MM.1S (cell line): ENCODE results near the gene KLHL3.

Experiments used
- DNase-seq: peaks from one replicate; pipeline ENCODE4 v3.0.0-alpha.2; 2015
- H2AFZ ChIP-seq: fragments of 300-600 bp; sonication (generic); 2 replicates; pipeline ENCODE4 v1.6.0; 2016; ENCODE audit warnings: antibody characterized with exemption, low read length
- H3F3A ChIP-seq: fragments of 300-600 bp; sonication (generic); 2 replicates; pipeline ENCODE4 v1.6.1; 2016; ENCODE audit warnings: mild to moderate bottlenecking, antibody characterized with exemption, low read length, moderate library complexity, mixed read lengths; ENCODE audit not compliant: insufficient read depth
- H3K27ac ChIP-seq: fragments of 300-600 bp; sonication (generic); 2 replicates; pipeline ENCODE4 v1.5.1; 2016; ENCODE audit warnings: mild to moderate bottlenecking, low read length
- H3K27me3 ChIP-seq: fragments of 300-600 bp; sonication (generic); replicated peaks from 2 replicates; pipeline ENCODE4 v1.6.0; 2016; ENCODE audit warnings: low read length; ENCODE audit not compliant: insufficient read depth
- H3K36me3 ChIP-seq: fragments of 300-600 bp; sonication (generic); replicated peaks from 2 replicates; pipeline ENCODE4 v1.6.1; 2016; ENCODE audit warnings: mild to moderate bottlenecking, low read length, mixed read lengths; ENCODE audit not compliant: insufficient read depth
- H3K4me1 ChIP-seq: fragments of 300-600 bp; sonication (generic); 2 replicates; pipeline ENCODE4 v1.6.1; 2016; ENCODE audit warnings: low read length, mixed read lengths
- H3K4me2 ChIP-seq: fragments of 300-600 bp; sonication (generic); 2 replicates; pipeline ENCODE4 v1.6.0; 2016; ENCODE audit warnings: low read depth, low read length
- H3K4me3 ChIP-seq: fragments of 300-600 bp; sonication (generic); 2 replicates; pipeline ENCODE4 v1.5.1; 2016; ENCODE audit warnings: low read length, mixed read lengths
- H3K79me2 ChIP-seq: fragments of 300-600 bp; sonication (generic); 2 replicates; pipeline ENCODE4 v1.6.1; 2016; ENCODE audit warnings: mixed run types, low read length, mixed read lengths
- H3K9ac ChIP-seq: fragments of 300-600 bp; sonication (generic); 2 replicates; pipeline ENCODE4 v1.6.1; 2016; ENCODE audit warnings: low read length, mixed read lengths
- H3K9me2 ChIP-seq: fragments of 300-600 bp; sonication (generic); replicated peaks from 2 replicates; pipeline ENCODE4 v1.6.1; 2016; ENCODE audit warnings: mild to moderate bottlenecking, low read length, mixed read lengths; ENCODE audit not compliant: insufficient read depth
- H3K9me3 ChIP-seq: fragments of 300-600 bp; sonication (generic); replicated peaks from 2 replicates; pipeline ENCODE4 v1.6.1; 2016; ENCODE audit warnings: mild to moderate bottlenecking, low read length, mixed read lengths; ENCODE audit not compliant: insufficient read depth
- H4K20me1 ChIP-seq: fragments of 300-600 bp; sonication (generic); 2 replicates; pipeline ENCODE4 v1.6.1; 2016; ENCODE audit warnings: mild to moderate bottlenecking, low read length, moderate library complexity, mixed read lengths; ENCODE audit not compliant: insufficient read depth
- EZH2 ChIP-seq: fragments of 300-600 bp; sonication (generic); optimal IDR thresholded peaks from 2 replicates; pipeline ENCODE3; 2017; ENCODE audit warnings: low read depth, mild to moderate bottlenecking, antibody characterized with exemption, low read length, mixed read lengths
- EZH2phosphoT487 ChIP-seq: fragments of 300-600 bp; sonication (generic); IDR thresholded peaks from 2 replicates; pipeline ENCODE4 v1.6.1; 2018; ENCODE audit warnings: antibody characterized with exemption, low read length
- TF ChIP-seq, protein P1 (sequence below): fragments of 300-600 bp; sonication (generic); IDR thresholded peaks from 2 replicates; pipeline ENCODE4 v1.5.1; 2016; ENCODE audit warnings: antibody characterized with exemption, low read length, mixed read lengths

KLHL3 gene

DNA sequence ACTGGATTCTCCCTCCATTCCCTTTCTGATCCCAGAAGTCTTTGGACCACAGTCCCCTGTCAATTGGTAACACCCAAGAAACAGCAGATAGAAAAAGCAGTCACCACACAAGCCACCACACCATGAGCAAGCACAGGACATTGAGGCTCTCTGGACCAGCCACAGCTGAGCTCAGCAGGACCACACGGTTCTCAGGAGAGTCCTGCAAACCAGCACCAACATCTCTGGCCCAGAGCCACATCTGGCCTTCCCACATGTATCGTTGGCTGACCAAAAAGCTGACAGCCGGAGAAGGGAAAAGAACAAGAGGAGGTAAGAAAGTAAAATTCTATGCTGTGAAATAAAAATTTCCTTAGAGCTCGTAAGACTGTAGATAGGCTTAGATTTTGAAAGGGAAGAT lies 56.7 kb downstream of the KLHL3 start:
- no peaks in the 10 kb centered on the region for H3K9me2 ChIP-seq
- no peak overlapping the region for H2AFZ ChIP-seq
- H3K36me3 ChIP-seq, result no peaks in the 10 kb centered on the region
- TF ChIP-seq, protein P1, sequence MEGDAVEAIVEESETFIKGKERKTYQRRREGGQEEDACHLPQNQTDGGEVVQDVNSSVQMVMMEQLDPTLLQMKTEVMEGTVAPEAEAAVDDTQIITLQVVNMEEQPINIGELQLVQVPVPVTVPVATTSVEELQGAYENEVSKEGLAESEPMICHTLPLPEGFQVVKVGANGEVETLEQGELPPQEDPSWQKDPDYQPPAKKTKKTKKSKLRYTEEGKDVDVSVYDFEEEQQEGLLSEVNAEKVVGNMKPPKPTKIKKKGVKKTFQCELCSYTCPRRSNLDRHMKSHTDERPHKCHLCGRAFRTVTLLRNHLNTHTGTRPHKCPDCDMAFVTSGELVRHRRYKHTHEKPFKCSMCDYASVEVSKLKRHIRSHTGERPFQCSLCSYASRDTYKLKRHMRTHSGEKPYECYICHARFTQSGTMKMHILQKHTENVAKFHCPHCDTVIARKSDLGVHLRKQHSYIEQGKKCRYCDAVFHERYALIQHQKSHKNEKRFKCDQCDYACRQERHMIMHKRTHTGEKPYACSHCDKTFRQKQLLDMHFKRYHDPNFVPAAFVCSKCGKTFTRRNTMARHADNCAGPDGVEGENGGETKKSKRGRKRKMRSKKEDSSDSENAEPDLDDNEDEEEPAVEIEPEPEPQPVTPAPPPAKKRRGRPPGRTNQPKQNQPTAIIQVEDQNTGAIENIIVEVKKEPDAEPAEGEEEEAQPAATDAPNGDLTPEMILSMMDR, result no peak
- TF ChIP-seq EZH2 (no peak), EZH2phosphoT487 (no peak)
- no peak for DNase-seq
- no peaks in the 10 kb centered on the region for H3K27me3 ChIP-seq
- 0 out of 2 replicates have a peak, but pooled peaks cover 4% of the 10 kb centered on the region for H3K4me1 ChIP-seq
- no peaks in the 10 kb centered on the region for H4K20me1 ChIP-seq
- H3K27ac ChIP-seq, result no peak overlapping the region
- H3K4me2 ChIP-seq, result no peak overlapping the region
- no peaks in the 10 kb centered on the region for H3K79me2 ChIP-seq
- H3K4me3 ChIP-seq, result no peak overlapping the region
- H3K9ac ChIP-seq, result no peak overlapping the region
- no peaks in the 10 kb centered on the region for H3K9me3 ChIP-seq
- no peaks in the 10 kb centered on the region for H3F3A ChIP-seq

DNA sequence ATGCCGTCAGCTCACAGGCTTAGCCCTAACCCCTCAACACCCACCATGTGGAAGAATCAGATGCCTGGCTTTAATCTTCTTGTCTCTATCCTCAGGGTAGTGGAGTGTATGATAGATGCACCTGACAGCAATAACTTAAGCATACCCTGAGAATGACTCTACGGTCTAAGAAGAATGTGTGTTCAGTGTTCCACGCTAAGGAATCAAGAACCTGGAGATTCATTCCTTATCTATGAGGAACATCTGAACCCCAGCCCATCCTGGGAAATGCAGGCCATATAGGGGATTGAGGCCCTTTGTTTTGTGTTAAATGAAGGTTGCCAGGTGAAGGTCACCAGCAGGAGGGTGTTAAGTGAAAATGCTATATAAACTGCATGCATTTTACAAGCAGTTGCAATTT lies 63.0 kb downstream of the KLHL3 start:
- Histone ChIP-seq H3K9me2 (no peaks in the 10 kb centered on the region), H3K4me1 (no peaks in the 10 kb centered on the region), H3K27me3 (no peaks in the 10 kb centered on the region), H3F3A (no peaks in the 10 kb centered on the region), H3K79me2 (no peaks in the 10 kb centered on the region), H3K27ac (no peak overlapping the region), H2AFZ (no peak overlapping the region), H3K9ac (no peak overlapping the region), H3K4me2 (no peak overlapping the region), H4K20me1 (no peaks in the 10 kb centered on the region; the same call in 1 of the 2 replicates), H3K9me3 (no peaks in the 10 kb centered on the region), H3K4me3 (no peak overlapping the region), H3K36me3 (no peaks in the 10 kb centered on the region)
- no peak for TF ChIP-seq EZH2
- TF ChIP-seq, protein P1, result no peak
- TF ChIP-seq EZH2phosphoT487, result no peak
- no peak for DNase-seq

GRCh38 chr5:137672001-137672400 lies 63.9 kb downstream of the KLHL3 start:
- Histone ChIP-seq H4K20me1 (no peaks in the 10 kb centered on the region; the same call in 1 of the 2 replicates), H3K27me3 (no peaks in the 10 kb centered on the region), H3K79me2 (no peaks in the 10 kb centered on the region), H3K9ac (no peak overlapping the region), H3F3A (no peaks in the 10 kb centered on the region), H3K9me2 (no peaks in the 10 kb centered on the region), H3K9me3 (no peaks in the 10 kb centered on the region), H3K36me3 (no peaks in the 10 kb centered on the region), H3K4me2 (no peak overlapping the region), H3K4me3 (no peak overlapping the region), H3K4me1 (peaks cover 6% of the 10 kb centered on the region; the same call in 1 of the 2 replicates), H2AFZ (no peak overlapping the region), H3K27ac (no peak overlapping the region)
- no peak for DNase-seq
- no peak for TF ChIP-seq EZH2phosphoT487
- TF ChIP-seq EZH2, result no peak
- TF ChIP-seq, protein P1, result no peak
